Chondrocyte (in vitro differentiated cells): ENCODE measurements around the gene NAV2. TPM values are rescaled to one million over a fixed set of nuclear protein-coding genes. Genes with fewer than 3 reads are reported as not detected.

Experiments used
- DNase-seq: peaks from one replicate; pipeline ENCODE4 v3.0.0; 2021; ENCODE audit warnings: mixed read lengths, low spot score
- H3K27ac Mint-ChIP-seq: one replicate; pipeline ENCODE4 v1.8.0; 2021; ENCODE audit warnings: mild to moderate bottlenecking, moderate library complexity, mixed read lengths; ENCODE audit not compliant: unreplicated experiment
- H3K27me3 Mint-ChIP-seq: 2 replicates; pipeline ENCODE4 v1.8.0; 2021; ENCODE audit warnings: low read depth, mixed read lengths
- H3K36me3 Mint-ChIP-seq: 2 replicates; pipeline ENCODE4 v1.8.0; 2021; ENCODE audit warnings: low read depth, mixed read lengths
- H3K4me1 Mint-ChIP-seq: 2 replicates; pipeline ENCODE4 v1.8.0; 2021; ENCODE audit warnings: low read depth, mild to moderate bottlenecking, mixed read lengths
- H3K4me3 Mint-ChIP-seq: one replicate; pipeline ENCODE4 v1.8.0; 2021; ENCODE audit warnings: mild to moderate bottlenecking, moderate library complexity, mixed read lengths; ENCODE audit not compliant: unreplicated experiment
- H3K9me3 Mint-ChIP-seq: 2 replicates; pipeline ENCODE4 v1.8.0; 2021; ENCODE audit warnings: low read depth, mixed read lengths
- total RNA-seq: library from RNA; stranded (reverse); gene quantifications from 3 replicates; pipeline ENCODE4 v1.2.1, GENCODE V29; 2021
- TF ChIP-seq, protein P1 (sequence below): fragments of 200-600 bp; sonication (generic); IDR thresholded peaks from 2 replicates; pipeline ENCODE4 v1.5.0; 2021; ENCODE audit warnings: antibody characterized with exemption, mild to moderate bottlenecking, moderate library complexity

The NAV2 gene
- total RNA-seq, 1 donor from 2014 or later: 87.0 TPM

DNA sequence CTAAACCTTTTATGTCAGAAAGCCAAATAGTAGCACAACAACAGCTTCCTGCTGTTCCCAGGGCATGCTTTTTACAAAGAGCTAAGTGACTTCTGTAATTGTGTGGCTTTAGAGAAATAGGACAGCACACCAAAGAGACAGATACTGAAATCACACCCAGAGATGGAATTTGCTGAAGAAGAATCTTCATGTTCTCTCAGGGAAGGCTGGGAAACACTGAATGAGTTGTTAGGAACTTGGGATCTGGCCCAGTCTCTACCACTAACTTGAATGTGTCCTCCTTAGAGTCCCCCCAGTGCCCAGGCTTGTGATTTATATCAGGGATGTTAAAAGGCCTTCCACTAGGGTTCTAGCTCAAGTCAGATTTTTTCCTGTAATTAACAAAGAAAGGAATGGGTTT, 272.5 kb downstream of the NAV2 start:
- Mint-ChIP-seq H3K36me3 (peaks cover 3% of the 10 kb centered on the region), H3K27me3 (no peaks in the 10 kb centered on the region), H3K4me1 (peaks cover 75% of the 10 kb centered on the region), H3K4me3 (no peak overlapping the region), H3K9me3 (no peaks in the 10 kb centered on the region), H3K27ac (peak overlapping the region; percentile 60)
- DNase-seq: no peak
- TF ChIP-seq, protein P1, sequence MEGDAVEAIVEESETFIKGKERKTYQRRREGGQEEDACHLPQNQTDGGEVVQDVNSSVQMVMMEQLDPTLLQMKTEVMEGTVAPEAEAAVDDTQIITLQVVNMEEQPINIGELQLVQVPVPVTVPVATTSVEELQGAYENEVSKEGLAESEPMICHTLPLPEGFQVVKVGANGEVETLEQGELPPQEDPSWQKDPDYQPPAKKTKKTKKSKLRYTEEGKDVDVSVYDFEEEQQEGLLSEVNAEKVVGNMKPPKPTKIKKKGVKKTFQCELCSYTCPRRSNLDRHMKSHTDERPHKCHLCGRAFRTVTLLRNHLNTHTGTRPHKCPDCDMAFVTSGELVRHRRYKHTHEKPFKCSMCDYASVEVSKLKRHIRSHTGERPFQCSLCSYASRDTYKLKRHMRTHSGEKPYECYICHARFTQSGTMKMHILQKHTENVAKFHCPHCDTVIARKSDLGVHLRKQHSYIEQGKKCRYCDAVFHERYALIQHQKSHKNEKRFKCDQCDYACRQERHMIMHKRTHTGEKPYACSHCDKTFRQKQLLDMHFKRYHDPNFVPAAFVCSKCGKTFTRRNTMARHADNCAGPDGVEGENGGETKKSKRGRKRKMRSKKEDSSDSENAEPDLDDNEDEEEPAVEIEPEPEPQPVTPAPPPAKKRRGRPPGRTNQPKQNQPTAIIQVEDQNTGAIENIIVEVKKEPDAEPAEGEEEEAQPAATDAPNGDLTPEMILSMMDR: no peak

DNA sequence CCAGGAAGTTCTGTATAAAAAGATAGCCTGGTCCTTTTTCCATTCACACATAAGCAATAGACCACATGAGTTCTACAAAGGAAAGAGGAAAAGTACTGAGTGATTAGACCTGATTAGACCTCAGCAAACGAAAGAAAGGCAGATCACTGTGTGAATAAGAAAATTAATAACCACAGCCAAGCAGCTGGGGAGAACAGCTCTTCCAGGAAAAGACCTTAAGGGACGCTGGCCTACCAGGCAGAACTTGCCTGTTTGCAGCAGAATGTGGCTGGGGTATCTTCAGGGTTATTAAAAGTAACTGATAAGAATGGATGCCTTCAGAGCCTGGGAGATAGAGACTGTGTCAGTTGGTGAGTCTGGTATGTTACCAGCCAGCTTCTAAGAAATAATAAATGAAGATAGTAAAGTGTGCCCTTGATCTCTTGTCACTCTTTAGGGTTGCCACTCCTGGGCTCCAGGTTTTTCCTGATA, 274.7 kb downstream of the NAV2 start:
- TF ChIP-seq, protein P1: no peak
- no peak overlapping the region for H3K4me3 Mint-ChIP-seq
- peaks cover 59% of the 10 kb centered on the region for H3K4me1 Mint-ChIP-seq
- no peak for DNase-seq
- peak overlapping the region; percentile 98 for H3K27ac Mint-ChIP-seq
- H3K36me3 Mint-ChIP-seq: peaks cover 5% of the 10 kb centered on the region
- no peaks in the 10 kb centered on the region for H3K27me3 Mint-ChIP-seq
- no peaks in the 10 kb centered on the region for H3K9me3 Mint-ChIP-seq

DNA sequence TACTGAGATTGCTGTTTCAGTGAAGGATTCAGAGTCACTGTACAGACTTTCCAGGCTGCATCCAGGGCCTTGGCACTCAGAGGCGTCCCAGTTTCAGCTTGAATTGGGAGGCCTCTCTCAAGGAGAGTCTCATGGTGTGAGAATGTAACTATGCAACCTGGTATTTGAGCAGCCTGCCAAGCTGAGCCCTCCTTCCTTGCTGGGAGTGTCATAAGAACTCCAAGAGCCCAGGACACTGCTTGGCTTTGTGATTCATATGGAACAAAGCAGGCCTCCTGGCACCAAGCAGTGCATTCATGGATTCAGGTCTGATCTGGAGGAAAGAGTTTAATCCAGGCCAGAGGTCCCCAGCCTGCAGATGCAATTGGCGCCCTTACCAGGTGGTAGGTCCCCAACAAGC, 276.0 kb downstream of the NAV2 start:
- peaks cover 46% of the 10 kb centered on the region for H3K4me1 Mint-ChIP-seq
- no peak overlapping the region for H3K4me3 Mint-ChIP-seq
- H3K27ac Mint-ChIP-seq: peak overlapping the region; percentile 98
- peaks cover 11% of the 10 kb centered on the region for H3K36me3 Mint-ChIP-seq
- TF ChIP-seq, protein P1: no peak
- no peaks in the 10 kb centered on the region for H3K9me3 Mint-ChIP-seq
- no peaks in the 10 kb centered on the region for H3K27me3 Mint-ChIP-seq
- DNase-seq: no peak

DNA sequence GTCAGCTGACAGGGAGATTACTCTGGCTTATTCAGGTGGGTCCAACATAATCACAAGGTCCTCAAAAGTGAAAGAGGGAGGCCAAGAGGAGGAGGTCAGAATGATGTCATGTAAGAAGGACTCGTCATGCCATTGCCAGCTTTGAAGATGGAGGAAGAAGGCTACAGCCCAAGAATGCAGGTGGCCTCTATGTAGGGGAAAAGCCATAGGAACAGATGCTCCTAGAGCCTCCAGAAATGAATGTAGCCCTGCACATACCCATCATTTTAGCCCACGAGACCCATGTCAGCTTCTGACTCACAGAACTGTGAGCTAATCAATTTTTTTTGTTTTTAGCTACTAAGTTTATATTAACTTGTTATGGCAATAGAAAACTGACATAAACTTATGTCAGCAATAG, 276.6 kb downstream of the NAV2 start:
- Mint-ChIP-seq H3K36me3 (peaks cover 12% of the 10 kb centered on the region), H3K9me3 (no peaks in the 10 kb centered on the region), H3K4me3 (no peak overlapping the region), H3K27me3 (no peaks in the 10 kb centered on the region), H3K4me1 (peaks cover 40% of the 10 kb centered on the region), H3K27ac (peak overlapping the region; percentile 98)
- TF ChIP-seq, protein P1: no peak
- no peak for DNase-seq

DNA sequence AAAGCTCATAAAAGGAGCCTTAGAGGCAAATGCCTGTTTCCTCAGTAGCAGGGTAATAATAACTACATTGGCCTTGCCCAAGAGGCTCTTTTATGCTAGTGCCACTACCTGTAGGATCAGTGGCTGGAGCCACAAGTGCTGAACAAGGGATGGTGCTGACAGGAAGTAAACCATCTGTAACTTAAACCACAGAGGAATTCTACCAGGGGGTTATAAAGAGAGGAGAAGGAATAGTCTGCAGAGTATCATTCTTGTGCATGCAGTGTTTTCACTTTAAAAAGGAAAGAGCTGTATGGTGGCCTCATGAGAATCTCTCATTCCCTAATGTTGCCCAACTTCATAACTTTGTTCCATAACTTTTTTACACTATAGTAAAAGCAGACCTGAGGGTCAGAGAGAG, 279.5 kb downstream of the NAV2 start:
- Mint-ChIP-seq H3K27ac (no peak overlapping the region), H3K4me3 (no peak overlapping the region), H3K36me3 (peaks cover 13% of the 10 kb centered on the region), H3K27me3 (no peaks in the 10 kb centered on the region), H3K9me3 (no peaks in the 10 kb centered on the region), H3K4me1 (peaks cover 42% of the 10 kb centered on the region)
- TF ChIP-seq, protein P1: no peak
- DNase-seq: no peak
